NCI-H1694 (cell line): Measurements from ENCODE around the gene GRAP.
A peak's percentile ranks its signal among the peaks of the same experiment; 100 is the strongest.

Experiments
- DNase-seq: peaks from one replicate; lab custom pipeline; 2025; lab: John Stamatoyannopoulos, UW

Gene GRAP

DNA sequence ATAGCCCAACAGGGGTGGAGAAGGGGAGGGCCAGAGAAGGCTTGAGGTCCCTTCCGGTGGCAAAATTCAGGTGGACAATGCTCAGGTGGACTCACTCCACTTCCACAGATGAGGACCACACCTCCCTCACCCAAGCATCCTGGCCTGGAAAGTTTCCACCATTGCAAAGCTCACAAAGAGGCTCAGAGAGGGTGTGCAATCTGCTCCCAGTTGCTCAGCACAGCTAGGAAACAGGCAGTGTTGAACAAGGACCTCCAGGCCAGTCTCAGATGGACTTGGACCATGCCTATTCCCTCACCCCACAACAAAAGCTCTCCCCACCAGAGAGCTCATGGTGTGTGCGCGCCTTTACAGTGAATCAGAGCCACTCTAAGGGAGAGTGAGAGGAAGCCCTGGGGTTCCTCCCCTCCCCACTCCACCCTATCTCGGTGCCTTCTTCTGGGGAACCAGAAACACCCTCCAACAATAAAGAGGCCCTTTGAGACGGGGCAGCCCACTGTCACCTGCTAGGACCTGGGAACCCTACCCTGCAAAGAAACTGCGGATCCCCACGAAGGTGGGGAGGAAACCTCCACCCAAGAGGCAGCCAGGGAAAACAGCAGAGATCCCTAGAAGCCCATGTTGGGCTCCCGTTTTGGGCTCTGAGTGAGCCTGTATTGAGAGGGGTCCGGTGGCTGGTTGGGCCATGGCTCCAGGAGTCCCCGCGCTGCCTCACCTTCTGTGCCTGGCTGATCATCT is 43.8 kb downstream of the GRAP start:
- DNase-seq: no peak

DNA sequence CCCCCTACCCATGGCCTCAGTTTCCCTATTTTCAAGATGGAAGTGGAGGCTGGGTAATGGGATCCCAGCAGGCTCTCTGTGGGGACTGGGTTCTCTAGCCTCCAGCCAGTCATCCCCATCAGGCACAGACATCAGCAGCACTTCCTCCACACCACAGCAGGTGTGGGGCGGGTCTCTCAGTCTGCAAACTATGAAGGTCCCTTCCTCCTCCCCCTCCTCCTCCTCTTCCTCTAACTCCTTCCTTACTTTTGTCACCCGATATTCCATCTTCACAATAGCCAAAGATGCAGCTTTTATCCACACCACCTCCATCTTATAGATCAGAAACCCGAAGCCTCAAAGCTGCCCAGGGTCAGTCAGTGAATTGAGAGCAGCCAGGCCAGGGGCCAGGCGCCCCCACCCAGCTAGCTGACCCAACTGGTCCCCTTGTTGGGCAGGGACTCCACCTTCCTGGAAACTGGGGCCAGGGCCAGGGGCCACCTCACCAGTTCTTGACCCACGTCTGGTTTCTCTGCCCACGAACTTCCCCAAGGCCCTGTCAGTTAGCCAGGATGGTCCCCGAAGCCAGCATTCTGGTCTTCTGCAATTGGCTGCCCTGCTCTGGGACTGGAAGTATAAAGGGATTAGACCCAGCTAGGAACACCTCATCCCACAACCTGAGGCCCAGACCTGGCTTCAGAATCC is 44.7 kb downstream of the GRAP start:
- no peak for DNase-seq

GRCh38 chr17:19000531-19001325 is 46.0 kb downstream of the GRAP start:
- DNase-seq: no peak

- DNase-seq: no peak
Measured at GRCh38 chr17:18999911-19000310, 46.8 kb downstream of the GRAP start.

- no peak for DNase-seq
Measured at GRCh38 chr17:18999394-18999793, 47.4 kb downstream of the GRAP start.

DNA sequence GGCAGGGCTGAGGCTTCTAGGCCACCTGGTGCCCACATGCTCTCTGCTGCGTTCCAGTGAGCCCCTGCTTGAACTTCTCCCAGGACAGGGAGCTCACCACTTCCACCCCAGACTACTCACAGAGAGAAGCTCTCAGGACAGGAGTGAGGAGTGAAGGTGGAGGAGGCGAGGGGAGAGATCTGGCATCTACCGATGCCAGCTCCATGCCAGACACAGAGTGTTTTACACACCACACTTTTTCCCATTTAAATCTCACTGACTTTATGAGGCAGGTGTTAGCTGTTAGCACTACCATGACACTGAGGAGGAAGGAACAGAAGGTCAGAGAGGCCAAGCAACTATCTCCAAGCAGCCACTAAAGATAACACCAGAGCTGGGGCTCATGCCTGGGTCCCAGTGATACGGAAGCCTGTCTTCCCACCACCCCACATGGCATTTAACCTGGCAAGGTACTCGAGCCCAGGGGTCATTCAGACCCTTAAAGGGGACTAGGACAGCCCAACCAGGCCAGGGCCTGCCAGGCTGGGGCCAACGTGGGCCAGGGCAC is 49.0 kb downstream of the GRAP start:
- no peak for DNase-seq

GRCh38 chr17:18996458-18996857 is 50.3 kb downstream of the GRAP start:
- no peak for DNase-seq

DNA sequence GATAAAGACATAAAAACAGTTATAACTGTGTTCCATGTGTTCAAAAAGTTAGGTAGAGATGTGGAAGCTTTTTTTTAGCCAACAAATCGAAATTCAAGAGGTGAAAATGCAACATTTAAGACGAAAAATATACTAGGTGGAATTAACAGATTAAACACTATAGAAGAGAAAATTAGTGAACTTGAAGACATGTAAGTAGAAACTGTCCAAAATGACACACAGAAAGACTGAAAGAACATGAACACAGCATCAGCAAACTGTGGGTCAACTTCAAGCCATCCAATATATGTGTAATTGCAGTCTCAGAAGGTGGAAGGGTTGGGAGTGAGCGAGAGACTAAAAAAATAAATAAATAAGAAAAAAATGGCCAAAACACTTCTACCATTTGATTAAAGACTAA is 51.5 kb downstream of the GRAP start:
- no peak for DNase-seq

DNA sequence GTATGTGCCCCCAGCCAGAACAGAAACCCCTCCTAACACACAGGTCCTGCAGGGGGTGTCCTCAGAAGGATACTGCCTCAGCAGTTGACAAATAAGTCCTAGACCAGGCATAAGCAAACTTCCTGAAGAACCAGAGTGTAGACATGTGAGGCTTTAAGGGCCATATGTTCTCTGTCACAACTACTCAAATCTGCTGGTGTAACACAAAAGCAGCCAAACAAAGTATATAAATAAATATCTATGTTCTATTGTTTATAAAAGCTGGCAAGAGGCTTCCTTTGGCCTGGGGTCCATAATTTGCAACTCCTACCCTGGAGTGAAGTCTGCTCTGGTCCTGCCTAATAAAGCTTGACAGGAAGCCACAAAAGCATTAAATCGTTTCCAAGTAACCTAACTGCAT is 52.1 kb downstream of the GRAP start:
- DNase-seq: no peak

DNA sequence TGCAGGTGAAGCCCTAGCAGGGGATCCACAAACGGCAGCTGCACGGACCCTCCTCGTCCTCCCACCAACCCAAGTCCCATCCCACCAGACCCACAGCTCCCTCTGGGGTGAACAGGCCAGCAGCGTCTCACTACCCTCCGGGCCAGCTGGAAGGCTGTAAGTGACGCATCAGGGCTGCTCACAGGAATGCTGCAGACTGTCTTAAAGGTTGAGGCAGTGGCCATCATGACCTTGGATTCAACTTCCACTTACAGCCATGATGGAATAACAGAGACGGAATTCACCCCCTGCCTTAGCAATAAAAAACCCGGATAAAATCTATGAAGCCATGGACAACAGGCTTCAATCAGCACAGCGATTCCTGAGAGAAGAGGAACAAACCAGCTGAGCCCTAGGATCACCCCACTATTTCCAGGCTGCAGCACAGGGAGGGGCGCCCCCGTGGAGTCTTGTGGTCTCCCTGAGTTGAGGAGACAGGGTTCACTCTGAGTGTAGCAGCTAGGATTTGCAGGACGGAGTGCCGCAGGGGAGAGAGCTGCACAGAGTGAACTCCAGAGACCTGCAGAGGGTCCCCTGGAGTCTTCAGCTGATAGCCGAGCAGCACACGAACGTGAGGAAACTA is 52.7 kb downstream of the GRAP start:
- no peak for DNase-seq

DNA sequence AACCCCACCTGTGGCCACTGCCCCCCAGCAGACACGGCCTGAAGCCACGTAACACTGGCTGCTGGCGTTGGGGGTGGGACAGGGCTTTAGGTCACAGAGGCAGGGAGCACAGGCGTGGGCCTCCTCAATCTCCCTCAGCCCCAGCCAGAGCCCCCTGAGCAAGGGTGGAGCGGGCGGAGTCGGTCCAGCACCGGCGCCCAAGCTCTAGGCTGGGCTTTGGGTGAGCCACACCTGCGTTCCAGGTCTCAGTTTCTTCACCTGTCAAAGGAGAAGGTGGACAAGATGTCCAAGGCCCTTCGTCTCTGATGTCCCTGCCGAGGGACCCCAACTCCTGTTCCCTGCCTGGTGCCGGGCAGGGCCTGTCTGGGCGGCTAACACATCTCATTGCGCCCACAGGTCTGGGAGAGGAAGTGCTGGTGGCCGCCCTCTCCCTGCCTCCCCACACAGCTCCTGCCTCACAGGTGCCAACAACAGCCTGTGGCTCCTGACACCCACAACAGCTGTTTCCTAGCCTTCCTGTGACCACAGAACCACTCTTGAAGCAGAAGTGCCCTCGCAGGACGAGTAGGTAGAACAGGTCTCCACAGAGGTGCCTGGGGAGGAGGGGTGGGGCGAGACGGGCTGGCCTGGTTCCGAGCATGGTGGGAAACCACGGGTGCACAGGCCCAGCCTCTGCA is 54.2 kb downstream of the GRAP start:
- DNase-seq: no peak

DNA sequence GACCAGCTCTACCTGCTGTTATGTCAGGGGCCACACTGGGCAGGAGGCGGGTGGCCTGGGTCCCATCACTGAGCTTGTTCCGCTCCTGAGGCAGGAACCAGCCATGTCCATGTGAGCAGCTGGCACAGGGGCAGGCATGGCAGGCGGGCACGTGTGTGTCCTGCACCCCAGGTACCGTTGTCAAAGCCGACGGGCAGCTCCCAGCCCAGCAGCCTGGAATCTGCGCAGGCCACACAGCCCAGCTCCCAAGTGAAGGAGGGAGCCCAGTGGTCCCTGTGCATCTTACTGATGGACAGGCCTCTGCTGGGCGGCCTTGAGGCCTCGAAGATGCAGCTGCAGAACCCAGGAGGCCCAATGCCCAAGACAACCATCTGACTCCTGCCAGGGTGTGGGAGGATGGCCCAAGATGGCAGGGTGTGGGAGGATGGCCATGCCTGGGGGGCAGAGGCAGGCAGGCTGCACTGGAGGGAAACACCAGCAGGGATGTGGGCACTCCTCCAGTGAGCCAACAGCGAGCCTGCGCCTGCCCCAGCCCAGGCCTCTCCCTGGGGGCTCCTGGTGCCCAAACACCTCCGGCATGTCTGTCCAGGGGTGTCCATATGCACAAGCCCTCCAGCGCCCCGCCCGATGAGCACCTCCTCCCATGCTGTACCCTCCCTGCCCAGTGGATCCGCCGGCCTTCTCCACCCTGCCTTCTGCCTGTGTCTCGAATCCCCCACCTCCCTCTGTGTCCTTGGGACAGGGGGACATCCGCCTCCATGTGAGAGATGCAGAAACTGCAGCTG is 55.0 kb downstream of the GRAP start:
- DNase-seq: no peak

DNA sequence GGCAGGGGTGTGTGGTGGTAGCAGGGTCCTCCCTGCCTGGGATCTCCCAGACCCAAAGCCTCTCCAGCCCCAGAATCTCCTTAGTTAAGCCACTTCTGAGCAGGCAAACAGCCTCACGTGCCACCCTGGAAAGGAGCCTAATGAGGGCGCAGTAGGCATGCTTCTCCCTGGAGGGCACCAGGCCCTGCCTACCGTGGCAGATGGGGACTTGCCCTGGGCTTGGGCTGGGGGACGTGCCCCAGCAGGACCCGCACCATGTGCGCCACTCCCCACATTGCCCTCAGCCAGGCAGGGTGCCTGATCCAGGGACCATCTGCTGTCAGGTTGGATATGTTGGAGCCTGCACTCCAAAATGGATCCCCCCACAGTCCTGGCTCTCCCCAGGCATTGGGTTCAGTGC is 56.4 kb downstream of the GRAP start:
- DNase-seq: peak; percentile 97

DNA sequence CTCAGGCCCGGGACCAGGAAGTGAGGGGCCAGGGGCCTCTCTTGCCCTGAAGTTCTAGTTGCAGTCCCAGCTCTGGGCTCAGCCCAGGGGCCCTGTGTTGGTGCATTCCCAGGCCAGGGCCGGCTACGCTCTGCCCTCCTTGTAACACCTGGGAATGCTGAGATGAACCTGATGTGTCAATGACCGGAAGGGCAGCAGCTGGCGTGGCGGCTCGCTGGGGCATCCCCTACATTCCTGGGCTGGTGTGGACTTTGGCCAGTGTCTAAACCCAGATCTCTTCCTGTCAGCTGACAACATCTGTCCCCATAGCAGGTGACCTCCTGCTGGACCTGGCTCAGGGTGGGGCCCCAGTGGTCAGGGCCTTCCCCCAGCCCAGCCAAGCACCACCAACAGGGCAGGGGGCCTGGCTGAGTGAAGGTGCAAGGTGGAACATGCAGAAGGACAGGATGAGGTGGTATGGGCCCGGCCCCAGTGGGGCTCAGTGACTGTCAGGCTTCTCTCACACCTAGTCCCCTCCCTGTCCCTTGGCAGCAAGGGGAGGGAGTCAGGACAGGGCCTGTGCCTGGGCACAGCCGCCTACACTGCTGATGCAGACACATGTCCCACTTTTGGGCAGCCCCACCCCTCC is 58.1 kb downstream of the GRAP start:
- DNase-seq: no peak

DNA sequence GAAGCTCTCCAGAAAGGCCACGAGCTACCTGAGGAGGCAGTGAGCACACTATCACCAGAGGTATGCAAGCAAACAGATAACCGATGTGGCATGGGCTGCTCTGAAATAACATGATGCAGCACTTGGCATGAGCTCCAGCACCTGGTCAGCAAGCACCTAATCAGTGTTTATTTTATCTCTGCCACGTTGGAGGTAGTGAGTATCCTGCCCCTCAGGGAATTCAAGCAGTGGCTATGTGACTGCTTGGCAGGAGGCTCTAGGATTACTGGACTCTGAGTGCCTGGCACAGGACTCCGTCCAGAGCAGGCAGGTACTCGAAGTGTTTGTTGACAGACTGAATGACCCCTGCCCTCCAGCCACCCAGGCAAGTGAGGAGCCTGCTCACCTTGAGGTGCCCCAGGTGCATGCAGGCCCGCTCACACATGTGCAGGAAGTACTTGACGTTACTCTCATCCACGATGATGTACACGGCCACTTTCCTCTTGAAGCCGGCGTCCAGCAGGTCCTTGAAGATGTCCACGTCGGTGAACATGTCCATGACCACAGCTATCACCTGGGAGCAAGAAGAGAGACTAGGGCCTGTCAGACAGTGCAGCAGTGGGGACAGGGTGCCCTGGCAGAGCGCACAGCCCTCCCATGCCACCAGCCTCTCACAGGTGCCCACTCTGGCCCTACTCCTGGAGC is 58.8 kb downstream of the GRAP start:
- DNase-seq: no peak

DNA sequence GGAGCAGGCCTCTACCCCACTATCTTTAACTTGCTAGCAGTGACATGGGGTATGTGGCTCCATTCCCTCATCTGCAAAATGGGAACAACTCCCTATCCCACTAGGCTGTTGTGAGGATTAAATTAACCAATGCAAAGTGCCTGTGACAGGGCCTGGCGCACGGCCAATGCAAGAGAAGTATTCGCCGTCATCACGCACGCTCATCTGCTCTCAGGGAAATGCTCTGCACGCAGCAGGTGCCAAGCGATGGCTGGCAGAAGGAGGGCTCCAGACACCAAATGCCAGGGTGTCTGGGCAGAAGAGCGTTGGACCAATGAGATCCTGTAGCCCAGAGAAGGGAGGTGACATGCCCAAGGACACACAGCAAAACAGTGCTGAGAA is 59.5 kb downstream of the GRAP start:
- peak; percentile 79 for DNase-seq

GRCh38 chr17:18986541-18987229 is 60.1 kb downstream of the GRAP start:
- DNase-seq: no peak

GRCh38 chr17:18985475-18985874 is 61.3 kb downstream of the GRAP start:
- no peak for DNase-seq
